GM12873 (cell line): ENCODE results near the gene UFM1.

Experiments
- TF ChIP-seq, protein P1 (sequence below): IDR thresholded peaks from 2 replicates; pipeline ENCODE4 v1.5.1; 2012; ENCODE audit warnings: low read depth, mild to moderate bottlenecking, moderate library complexity, low read length, control low read depth; ENCODE audit not compliant: insufficient read depth; ENCODE audit errors: missing control alignments

UFM1 gene

DNA sequence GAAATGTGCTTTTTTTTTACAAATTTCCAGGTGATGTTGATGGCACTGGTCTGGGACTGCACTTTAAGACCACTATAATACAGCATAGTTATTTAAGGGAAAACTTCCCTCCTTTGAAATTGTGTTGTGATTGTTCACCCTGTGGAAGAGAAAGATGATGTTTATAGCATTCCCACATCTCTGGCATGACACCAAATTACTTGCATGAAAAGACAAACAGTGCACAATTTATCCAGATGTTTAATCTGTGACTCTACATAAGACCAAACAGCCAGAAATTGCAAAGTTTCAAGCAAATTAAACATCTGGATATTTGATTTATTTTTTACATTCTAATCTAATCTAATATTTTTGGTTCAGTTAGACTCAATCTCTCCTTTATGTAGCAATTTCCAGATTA is 51.6 kb downstream of the UFM1 start:
- TF ChIP-seq, protein P1, sequence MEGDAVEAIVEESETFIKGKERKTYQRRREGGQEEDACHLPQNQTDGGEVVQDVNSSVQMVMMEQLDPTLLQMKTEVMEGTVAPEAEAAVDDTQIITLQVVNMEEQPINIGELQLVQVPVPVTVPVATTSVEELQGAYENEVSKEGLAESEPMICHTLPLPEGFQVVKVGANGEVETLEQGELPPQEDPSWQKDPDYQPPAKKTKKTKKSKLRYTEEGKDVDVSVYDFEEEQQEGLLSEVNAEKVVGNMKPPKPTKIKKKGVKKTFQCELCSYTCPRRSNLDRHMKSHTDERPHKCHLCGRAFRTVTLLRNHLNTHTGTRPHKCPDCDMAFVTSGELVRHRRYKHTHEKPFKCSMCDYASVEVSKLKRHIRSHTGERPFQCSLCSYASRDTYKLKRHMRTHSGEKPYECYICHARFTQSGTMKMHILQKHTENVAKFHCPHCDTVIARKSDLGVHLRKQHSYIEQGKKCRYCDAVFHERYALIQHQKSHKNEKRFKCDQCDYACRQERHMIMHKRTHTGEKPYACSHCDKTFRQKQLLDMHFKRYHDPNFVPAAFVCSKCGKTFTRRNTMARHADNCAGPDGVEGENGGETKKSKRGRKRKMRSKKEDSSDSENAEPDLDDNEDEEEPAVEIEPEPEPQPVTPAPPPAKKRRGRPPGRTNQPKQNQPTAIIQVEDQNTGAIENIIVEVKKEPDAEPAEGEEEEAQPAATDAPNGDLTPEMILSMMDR: no peak

DNA sequence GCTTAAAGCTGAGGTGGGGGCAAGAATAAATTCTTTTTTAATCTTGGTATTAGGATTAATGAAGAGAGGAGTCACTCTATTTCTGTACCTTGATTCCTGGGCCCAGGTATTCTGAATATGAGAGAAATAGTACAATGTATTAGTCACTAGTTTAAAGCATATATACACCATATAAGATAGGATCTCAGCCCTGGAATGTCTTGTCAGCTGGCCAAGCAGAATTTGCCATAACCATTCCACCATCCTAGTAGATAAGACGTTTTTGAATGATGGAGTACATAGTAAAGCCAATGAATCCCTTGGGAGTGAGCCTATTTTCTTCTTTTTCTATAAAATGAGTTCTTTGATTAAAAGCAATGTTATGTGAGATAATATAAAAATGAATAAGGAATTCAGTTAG is 55.6 kb downstream of the UFM1 start:
- TF ChIP-seq, protein P1: no peak

DNA sequence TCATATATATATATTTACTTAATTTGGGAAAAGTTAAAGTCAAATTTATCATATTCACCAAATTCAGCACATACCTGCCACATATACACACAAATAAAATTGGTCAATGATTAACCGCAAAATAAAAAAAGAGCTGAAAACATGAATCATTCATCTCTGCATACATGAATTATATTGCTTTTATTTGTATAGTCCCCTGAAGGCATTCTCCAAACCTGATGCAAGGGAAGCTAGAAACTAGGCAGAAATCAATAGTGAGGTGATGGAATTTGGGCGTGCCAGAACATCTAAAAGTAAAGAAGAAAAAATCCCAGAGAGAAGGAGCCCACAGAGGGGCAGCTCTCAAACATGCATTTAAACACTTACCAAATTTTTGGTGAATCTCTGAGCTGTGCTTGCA is 60.1 kb downstream of the UFM1 start:
- TF ChIP-seq, protein P1: no peak

DNA sequence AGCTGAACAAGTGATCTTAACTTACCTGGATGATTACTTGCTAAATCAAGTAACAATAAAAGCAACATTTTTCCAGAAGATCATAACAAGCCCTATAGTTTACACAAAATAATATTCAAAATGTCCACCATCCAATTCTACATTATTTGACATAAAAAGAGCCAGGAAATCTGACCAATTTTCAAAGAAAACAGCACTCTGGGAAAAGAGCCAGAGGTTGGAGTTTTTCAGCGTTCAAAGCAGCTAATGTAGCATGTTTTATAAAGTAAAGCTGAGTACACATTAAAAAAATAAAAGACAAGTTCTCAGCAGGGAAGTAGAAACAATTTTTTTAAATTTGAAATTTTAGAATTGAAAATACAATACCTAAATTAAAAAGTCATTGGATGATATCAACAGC is 62.6 kb downstream of the UFM1 start:
- TF ChIP-seq, protein P1: no peak
